NCI-H82 (cell line): ENCODE measurements around the gene MAFB.

Experiments
- DNase-seq: peaks from one replicate; lab custom pipeline; 2025; lab: John Stamatoyannopoulos, UW

MAFB gene

DNA sequence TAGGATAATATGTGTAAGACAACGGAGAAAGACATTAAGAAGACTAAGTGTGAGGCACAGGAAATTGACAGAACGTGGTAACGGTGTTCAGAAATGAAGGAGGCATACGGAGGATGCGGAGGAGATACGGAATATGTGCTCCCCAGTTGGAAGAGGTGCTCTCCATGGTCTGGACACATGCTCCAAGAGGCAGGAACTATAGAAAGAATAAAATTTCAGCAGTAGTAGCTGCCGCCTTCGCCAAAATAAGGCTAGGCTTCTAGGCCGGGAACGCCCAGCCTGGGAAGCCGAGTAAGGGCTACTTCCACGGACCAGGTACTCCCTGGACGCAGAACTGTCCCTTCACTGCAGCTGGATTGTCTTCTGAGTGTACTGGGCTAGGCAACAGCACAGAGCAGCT, 7.4 kb downstream of the MAFB start:
- DNase-seq, result no peak

- no peak for DNase-seq
These were observed 7.9 kb downstream of the MAFB start for GRCh38 chr20:40681165-40681564.

DNA sequence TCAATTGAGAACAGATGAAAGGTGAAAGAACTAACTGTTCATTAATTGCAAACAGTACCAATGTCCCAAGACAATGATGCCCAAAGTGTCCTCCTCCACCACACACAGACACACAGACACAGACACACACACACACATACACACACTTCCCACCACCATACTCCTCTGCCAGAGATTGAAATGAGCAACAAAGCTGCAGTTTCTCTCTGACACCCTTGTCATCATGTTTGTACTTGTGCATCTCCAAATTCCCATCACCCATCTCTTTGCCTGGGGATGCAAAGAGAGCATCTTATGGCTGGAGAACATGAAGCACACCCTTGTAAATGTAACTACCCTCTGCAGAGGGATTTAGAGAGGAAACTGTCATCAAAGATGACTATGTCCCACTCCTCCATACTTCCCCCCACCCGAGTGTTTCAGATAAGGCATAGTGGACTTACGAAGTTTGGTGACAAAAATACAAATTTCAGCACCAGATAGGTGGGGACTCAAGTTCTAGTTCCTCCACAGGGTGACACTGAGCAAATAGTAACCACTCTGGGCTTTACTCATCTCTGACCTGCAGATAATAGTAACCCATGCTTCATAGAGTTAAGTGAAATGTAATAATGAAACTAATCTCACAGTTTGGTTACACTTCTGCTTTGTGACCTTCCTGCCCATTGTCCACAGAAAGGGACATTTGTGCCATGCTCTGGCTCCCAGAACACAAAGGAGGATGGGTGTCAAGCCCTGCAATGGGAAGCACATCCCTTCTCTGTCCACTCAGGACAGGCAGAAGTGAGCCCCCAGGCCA, 8.7 kb downstream of the MAFB start:
- no peak for DNase-seq

- no peak for DNase-seq
These were observed 9.9 kb downstream of the MAFB start for GRCh38 chr20:40679184-40679583.

DNA sequence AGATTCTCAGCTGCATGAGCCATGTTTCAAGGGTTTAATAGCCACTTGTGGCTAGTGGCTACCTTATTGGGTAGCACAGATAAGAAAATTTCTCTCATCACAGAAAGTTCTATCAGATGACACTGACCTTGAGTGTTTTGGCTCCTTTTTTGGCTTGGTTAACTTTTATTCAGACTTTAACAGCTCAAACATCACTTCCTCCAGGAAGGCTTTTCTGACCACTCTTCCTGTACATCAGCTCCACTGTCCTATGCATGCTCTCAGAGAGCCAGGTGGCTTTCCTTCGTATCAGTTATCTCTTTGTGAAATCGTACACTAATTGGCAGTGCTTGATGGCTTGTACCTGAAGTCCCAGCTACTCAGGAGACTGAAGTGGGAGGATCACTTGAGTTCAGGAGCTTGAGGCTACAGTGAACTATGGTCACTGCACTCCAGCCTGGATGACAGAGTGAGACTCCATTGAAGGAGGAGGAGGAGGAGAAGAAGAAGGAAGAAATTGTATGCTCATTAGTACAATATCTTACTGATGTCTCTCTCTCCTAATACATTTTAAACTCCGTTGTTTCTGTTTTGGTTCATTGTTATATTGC, 10.7 kb downstream of the MAFB start:
- no peak for DNase-seq

DNA sequence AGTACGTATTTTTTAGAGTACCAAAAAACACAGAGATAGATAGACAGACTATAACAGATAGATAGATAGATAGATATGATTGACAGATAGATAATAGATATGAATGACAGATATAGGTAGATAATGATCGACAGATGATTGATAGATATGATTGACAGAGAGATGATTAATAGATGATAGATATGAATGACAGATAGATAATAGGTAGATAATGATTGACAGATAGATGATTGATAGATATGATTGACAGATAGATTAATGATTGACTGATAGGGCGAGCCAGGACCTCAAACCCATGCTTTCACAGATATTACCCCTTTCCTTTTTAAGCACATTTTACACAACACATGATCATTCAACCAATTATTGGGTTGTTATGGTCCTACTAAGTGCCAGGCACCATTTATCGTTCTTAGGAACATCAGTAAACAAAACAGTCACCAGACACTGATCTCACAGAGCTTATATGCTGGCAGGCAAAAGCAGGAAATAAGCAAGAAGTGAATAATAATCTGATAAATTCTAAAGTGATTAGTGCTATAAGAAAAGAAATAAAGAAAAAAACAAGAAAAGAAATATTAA, 11.6 kb downstream of the MAFB start:
- DNase-seq, result no peak

GRCh38 chr20:40676491-40677269, 12.4 kb downstream of the MAFB start:
- no peak for DNase-seq

GRCh38 chr20:40675599-40676221, 13.3 kb downstream of the MAFB start:
- no peak for DNase-seq

GRCh38 chr20:40673442-40673841, 15.6 kb downstream of the MAFB start:
- DNase-seq, result no peak

DNA sequence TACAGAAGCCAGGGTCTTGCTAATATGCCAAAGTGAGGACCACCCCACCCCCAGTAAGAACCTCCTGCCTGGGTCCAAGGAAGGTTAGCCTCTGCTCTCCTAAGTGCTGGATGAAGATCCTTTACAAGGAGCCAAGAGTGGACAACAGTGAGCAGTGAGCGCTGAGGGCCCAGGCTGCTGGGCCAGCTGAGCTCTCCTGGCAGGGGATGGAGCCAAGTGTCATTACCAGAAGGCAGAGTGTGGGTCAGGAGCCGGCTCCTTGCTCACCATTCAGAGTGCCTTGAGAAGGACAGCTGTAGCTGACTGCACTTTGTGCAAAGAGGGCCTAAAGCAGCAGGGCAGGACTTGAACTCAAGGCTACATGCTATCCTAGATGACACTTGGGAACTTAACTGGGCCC, 16.9 kb downstream of the MAFB start:
- DNase-seq, result no peak

- no peak for DNase-seq
These were observed 18.8 kb downstream of the MAFB start for GRCh38 chr20:40670253-40670652.

DNA sequence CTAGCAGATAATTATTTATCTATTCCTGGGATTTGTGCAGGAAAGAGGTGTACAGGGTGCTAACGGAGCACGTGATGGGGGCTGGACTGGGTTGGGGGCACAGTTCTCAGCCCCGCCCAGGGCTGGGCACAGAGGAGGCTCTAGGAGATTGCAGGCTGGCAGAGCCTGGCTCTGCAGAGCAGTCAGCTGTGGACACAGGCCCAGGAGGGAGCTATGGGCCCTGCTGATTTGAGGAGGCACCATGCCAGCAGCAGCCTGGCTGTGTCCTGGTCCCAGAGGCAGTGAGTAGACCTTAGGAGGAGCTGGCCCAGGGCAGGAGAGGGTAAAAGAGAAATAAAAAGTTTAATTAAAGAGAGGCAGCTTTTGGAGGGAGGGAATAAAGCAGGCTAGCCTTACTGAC, 19.3 kb downstream of the MAFB start:
- no peak for DNase-seq

GRCh38 chr20:40668449-40669228, 20.4 kb downstream of the MAFB start:
- no peak for DNase-seq

GRCh38 chr20:40667503-40667902, 21.5 kb downstream of the MAFB start:
- DNase-seq, result no peak

GRCh38 chr20:40666336-40666735, 22.7 kb downstream of the MAFB start:
- no peak for DNase-seq

DNA sequence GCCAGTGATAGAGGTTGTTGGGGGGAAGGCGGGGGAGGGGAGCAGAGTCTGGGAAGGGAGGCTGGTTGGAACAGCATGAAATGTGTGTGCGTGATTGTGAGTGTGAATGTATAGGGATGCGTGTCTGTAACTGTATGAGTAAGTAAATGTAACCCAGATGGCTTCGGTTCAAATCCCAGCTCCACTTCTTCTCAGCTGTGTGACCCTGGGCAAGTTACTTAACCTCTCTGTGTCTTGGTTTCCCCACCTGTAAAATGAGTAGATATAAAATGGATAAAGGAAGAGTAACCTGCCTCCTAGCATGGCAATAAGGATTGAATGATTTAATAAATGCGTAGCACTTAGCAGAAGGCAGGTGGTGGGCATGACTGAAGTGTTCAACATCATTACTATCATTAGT, 24.1 kb downstream of the MAFB start:
- DNase-seq, result no peak

GRCh38 chr20:40663991-40664880, 24.8 kb downstream of the MAFB start:
- no peak for DNase-seq

- no peak for DNase-seq
These were observed 25.7 kb downstream of the MAFB start for GRCh38 chr20:40663304-40663790.

GRCh38 chr20:40659567-40659966, 29.5 kb downstream of the MAFB start:
- DNase-seq, result no peak

DNA sequence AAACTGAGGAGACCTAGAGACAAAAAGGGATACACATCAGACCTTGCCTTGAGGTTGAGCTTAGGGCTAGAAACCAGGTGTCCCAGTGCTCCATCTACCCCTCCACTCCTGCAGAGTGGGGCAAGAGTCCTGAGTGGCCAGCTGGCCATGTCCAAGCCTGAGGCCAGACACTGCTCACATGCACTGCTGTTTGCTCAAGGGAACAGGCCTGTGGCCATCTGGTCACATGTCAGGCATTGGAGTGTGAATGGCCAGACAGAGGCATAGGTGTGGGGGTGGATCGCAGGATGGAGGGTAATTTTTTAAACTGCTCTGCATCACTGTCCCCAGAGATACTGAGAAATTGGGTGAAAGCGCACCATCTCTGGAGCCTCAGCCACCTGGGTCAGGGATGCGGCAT, 30.5 kb downstream of the MAFB start:
- no peak for DNase-seq
